ENCODE measurements around the gene D2HGDH.
A peak's percentile ranks its signal among the peaks of the same experiment; 100 is the strongest.

The D2HGDH gene

DNA sequence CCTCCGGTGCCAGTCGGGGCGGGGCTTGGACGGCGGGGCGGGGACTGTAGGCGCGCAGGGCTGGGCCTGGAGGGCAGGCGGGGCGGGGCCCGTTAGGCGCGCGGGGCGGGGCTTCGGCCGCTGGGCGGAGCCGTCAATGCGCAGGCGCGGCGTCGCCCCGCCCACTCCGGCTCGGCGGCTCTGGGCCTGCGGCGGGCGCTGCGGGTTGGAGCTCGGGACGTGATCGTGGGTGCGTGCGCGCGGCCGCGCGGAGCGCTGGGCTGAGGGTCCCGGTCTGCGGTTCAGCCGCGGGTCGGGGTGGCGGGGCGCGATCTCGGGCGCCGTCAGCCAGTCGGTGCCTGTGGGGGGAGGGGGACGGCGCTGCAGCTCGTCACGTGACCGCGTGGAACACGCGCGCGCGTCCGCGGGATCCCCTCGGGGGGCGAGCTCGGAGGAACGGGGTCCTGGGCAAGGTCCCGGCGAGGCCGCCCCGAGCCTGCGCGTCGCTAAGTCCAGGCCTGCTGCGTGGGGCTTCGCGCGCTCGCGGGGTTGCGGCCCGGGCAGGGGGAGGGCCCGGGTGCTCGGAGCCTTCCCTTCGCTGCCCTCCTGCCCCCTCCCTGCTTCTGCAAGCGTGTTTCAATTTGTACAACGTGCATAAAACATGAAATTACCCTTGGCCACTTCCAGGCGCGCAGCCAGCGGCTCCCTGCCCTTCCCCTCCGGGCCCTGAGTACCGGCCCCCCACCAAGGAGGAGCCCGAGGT lies at the start of gene D2HGDH:
TSS of gene D2HGDH (plus strand) at position 164 of the 742 bp plus-strand sequence. CDS start 595 bp downstream, outside the sequence.
- peak; percentile 65 for DNase-seq (ENCODE audit: insufficient read length, low spot score)
- no peak for FAIRE-seq
- TF ChIP-seq POLR2A (IDR thresholded peaks at IDR 0.05; ENCODE audit: low read depth, low read length) = peak; percentile 85

DNA sequence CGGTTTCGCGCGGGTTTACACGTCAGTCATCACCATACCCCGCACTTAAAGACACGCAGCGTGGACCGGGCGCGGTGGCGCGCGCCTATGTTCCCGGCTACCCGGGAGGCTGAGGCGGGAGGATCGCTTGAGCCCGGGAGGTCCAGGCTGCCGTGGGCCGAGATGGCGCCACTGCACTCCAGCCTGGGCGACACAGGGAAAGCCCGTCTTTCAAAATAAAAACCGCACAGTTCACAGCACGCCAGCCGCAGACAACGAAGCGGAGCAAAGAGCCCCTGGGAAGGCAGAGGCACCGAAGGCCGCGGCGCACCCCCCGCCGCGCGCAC lies 48.1 kb upstream of the D2HGDH start:
- no peak for DNase-seq (ENCODE audit: insufficient read length, low spot score)
- no peak for FAIRE-seq
- no peak for TF ChIP-seq POLR2A (IDR thresholded peaks at IDR 0.05; ENCODE audit: low read depth, low read length)

DNA sequence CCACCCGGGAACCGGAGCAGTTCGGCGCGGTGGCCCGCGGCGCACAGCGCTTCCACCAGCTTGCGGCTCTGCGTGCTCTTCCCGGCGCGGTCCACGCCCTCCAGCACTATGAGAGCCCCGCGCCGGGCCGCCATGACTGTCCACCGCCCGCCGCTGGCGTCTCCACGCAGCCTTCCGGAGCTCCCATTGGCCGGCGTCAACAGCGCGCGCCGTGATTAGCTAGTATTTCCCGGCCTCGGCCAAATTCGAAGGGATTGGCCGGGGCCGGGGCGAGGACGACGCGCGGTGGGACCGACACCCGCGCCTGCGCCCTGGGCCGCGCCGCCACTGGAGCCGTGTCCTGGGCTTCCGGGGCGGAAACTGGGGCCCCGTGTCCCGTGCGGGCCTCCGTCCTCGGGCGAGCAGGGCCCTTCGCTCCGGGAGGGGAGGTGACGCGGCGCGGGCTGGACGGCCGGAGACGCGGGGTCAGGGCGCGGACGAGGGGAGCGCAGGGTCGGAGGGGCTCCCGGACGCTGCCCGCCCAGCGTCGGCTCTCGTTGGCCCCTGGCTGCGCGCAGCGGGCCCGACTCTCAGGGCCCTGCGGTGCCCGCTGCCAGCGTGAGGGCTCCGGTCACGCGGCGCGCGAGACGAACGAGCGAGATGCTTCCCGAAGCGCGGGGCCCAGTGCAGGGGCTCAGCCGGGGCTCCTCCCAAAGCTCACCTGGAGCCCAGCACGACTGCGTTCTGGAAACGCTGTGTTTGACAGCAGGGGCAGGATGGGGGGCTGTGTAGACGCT lies 47.6 kb upstream of the D2HGDH start, which contains the start of gene DTYMK:
TSS of gene DTYMK (minus strand) at position 166 of the 776 bp plus-strand sequence. CDS start at position 134, 32 bp downstream.
- DNase-seq (ENCODE audit: insufficient read length, low spot score) (peak; percentile 96), FAIRE-seq (no peak)
- TF ChIP-seq POLR2A (IDR thresholded peaks at IDR 0.05; ENCODE audit: low read depth, low read length) = peak; percentile 81

- FAIRE-seq (no peak), DNase-seq (ENCODE audit: insufficient read length, low spot score) (no peak)
- TF ChIP-seq POLR2A (IDR thresholded peaks at IDR 0.05; ENCODE audit: low read depth, low read length) = no peak
Observed at GRCh38 chr2:241689306-241689705, 45.1 kb upstream of the D2HGDH start.

GRCh38 chr2:241690202-241690717 lies 44.2 kb upstream of the D2HGDH start:
- FAIRE-seq = no peak
- DNase-seq (ENCODE audit: insufficient read length, low spot score) = no peak

GRCh38 chr2:241692448-241692847 lies 42.0 kb upstream of the D2HGDH start:
- DNase-seq (ENCODE audit: insufficient read length, low spot score) (no peak), FAIRE-seq (no peak)
- no peak for TF ChIP-seq POLR2A (IDR thresholded peaks at IDR 0.05; ENCODE audit: low read depth, low read length)

More at GRCh38 chr2:241690202-241690717, 44.2 kb upstream of the D2HGDH start:
- no peak for TF ChIP-seq POLR2A (IDR thresholded peaks at IDR 0.05; ENCODE audit: low read depth, low read length)

DNA sequence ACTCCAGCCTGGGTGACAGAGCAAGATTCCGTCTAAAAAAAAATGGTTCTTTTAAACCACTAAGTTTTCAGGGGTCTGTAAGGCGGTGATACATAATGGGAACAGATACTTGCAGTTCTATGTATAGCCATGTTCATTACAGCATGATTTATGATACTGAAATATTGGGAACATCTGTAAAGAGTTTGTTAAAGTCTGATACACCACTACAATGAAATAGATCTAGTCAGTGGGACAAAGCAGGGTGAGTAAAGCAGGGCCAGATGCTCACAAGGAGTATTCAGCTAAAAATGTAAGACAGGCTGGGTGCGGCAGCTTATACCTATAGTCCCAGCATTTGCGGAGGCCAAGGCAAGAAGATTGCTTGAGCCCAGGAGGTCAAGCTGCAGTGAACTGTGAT lies 38.8 kb upstream of the D2HGDH start:
- TF ChIP-seq POLR2A (IDR thresholded peaks at IDR 0.05; ENCODE audit: low read depth, low read length) = no peak
- no peak for FAIRE-seq

GRCh38 chr2:241701149-241701398 lies 33.4 kb upstream of the D2HGDH start:
- FAIRE-seq = no peak
- no peak for DNase-seq (ENCODE audit: insufficient read length, low spot score)
- TF ChIP-seq POLR2A (IDR thresholded peaks at IDR 0.05; ENCODE audit: low read depth, low read length) = no peak

More for the DNA sequence above, 38.8 kb upstream of the D2HGDH start:
- no peak for DNase-seq (ENCODE audit: insufficient read length, low spot score)

DNA sequence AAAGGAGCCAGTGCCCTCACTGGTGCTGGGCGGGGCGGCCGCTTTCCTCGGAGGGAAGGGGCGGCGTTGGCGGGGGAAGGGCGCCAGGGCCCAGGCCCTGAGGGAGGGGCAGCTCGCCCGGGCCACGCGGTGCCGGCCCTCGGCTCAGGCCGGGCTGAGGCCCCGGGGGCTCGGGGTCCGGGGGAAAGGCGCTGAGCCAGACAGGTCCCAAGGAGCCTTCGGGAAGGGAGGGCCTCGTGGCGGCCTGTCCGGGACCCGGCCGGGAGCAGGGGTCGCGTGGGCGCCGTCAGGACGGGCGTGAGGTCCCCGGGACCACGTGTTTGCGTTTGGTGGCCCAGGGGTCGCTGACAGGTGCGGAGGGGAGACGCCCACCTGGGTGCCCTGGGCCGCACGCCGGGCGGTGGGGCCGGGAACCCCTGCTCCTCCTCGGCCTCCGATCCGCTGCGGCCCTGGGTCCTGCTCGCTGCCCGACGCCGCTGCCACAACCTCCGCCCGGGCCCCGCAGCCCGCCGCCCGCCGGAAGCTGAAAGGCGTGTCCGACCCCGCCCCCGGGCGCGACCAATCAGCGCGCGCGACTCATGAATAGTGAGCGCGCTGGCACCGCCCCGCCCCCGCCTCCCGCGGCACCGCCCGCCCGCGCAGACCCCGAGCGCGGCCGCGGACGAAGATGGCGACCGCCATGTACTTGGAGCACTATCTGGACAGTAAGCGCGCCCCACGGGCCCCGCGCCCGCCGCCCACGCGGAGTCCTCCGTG lies 32.9 kb upstream of the D2HGDH start, which contains the start of gene ING5:
TSS of gene ING5 (plus strand) at position 641 of the 756 bp plus-strand sequence. CDS start at position 668, 27 bp downstream.
- DNase-seq (ENCODE audit: insufficient read length, low spot score) (peak; percentile 86), FAIRE-seq (no peak)
- TF ChIP-seq POLR2A (IDR thresholded peaks at IDR 0.05; ENCODE audit: low read depth, low read length) = peak; percentile 68; the same call in 1 of the 2 replicates

- peak; percentile 92 for DNase-seq (ENCODE audit: insufficient read length, low spot score)
- no peak for FAIRE-seq
- TF ChIP-seq POLR2A (IDR thresholded peaks at IDR 0.05; ENCODE audit: low read depth, low read length) = 0 out of 2 replicates have a peak, but pooled peaks have one; percentile 8
Observed at GRCh38 chr2:241702155-241703031, 32.0 kb upstream of the D2HGDH start.

DNA sequence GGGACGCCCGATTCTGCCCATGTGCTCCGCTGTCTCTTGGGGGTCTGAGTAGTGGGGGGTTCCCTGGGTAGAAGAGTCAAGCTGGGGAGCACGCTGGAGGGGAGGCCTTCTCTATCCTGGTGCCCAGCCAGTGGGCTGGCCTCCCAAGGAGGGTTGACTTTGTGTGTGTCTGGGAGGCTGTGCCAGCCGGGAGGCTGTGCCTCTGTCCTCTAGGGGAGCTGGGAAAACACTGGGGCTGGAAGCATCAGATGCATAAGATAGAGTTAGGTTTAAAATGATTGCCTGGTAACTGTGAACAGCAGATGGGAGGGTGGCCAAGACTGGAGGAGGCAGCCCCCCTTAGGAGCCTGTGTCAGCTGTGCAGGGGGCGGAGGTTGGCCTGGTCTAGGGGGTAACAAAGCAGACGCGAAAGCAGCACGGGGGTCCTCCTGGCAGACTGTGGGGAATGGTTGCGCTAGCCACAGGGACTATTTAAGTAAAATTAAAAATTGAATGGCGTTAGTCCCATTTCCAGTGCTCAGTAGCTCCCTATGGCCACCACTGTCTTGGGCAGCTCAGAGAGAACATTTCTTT lies 31.3 kb upstream of the D2HGDH start:
- FAIRE-seq (no peak), DNase-seq (ENCODE audit: insufficient read length, low spot score) (peak; percentile 28)
- TF ChIP-seq POLR2A (IDR thresholded peaks at IDR 0.05; ENCODE audit: low read depth, low read length) = no peak

- DNase-seq (ENCODE audit: insufficient read length, low spot score) (no peak), FAIRE-seq (no peak)
- no peak for TF ChIP-seq POLR2A (IDR thresholded peaks at IDR 0.05; ENCODE audit: low read depth, low read length)
Observed at GRCh38 chr2:241706537-241706936, 27.9 kb upstream of the D2HGDH start.

- FAIRE-seq = no peak
- DNase-seq (ENCODE audit: insufficient read length, low spot score) = no peak
- TF ChIP-seq POLR2A (IDR thresholded peaks at IDR 0.05; ENCODE audit: low read depth, low read length) = no peak
Observed at GRCh38 chr2:241708879-241709278, 25.6 kb upstream of the D2HGDH start.
